Measurements from ENCODE around the gene FKBP10.

GRCh38 chr17:41849251-41849990 lies 36.6 kb downstream of the FKBP10 start:
- TF ChIP-seq CTCF (IDR thresholded peaks at IDR 0.05) (no peak), POLR2A (IDR thresholded peaks at IDR 0.05) (no peak)

Data from heart left ventricle (tissue), 13 donors.